ENCODE results near the gene HIBCH.

- no peak for TF ChIP-seq CTCF (optimal IDR thresholded peaks at IDR 0.05 in 1 of 3, IDR thresholded peaks at IDR 0.05 in 1 of 3, conservative IDR thresholded peaks at IDR 0.05 in 1 of 3; ENCODE audit: extremely low read depth in 1 of 3, insufficient read depth in 2 of 3, low read length in 3 of 3)
- TF ChIP-seq EZH2 (IDR thresholded peaks at IDR 0.05; ENCODE audit: low read length) = no peak
Observed at GRCh38 chr2:190267302-190267701, 52.3 kb downstream of the HIBCH start.
